Activated T-helper 1 cell treated with anti-CD3 and anti-CD28 coated beads, Interleukin-12 subunit alpha, Interleukin-12 subunit beta, Interleukin-2, Interleukin-4 antibody, amounts not matched to agents 30 ng/mL and 10 ng/mL and 1 ng/mL, durations not matched to agents 14 hours and 24 hours and 36 hours (primary cell): Measurements from ENCODE around the gene CYP27A1. TPM values are rescaled to one million over a fixed set of nuclear protein-coding genes. Genes with fewer than 3 reads are reported as not detected.

Experiments
- DNase-seq: peaks from one replicate; pipeline ENCODE4 v3.0.0; 2021; ENCODE audit warnings: low spot score
- H3K27ac Mint-ChIP-seq: one replicate; pipeline ENCODE4 v1.8.0; 2021; ENCODE audit warnings: mild to moderate bottlenecking, mixed read lengths
- H3K27me3 Mint-ChIP-seq: one replicate; pipeline ENCODE4 v1.8.0; 2022; ENCODE audit warnings: mild to moderate bottlenecking, moderate library complexity, mixed read lengths; ENCODE audit not compliant: insufficient read depth
- H3K36me3 Mint-ChIP-seq: one replicate; pipeline ENCODE4 v1.8.0; 2021; ENCODE audit warnings: low read depth, mixed read lengths
- H3K4me1 Mint-ChIP-seq: one replicate; pipeline ENCODE4 v1.8.0; 2021; ENCODE audit warnings: low read depth, mixed read lengths
- H3K4me3 Mint-ChIP-seq: one replicate; pipeline ENCODE4 v1.8.0; 2021; ENCODE audit warnings: mild to moderate bottlenecking, moderate library complexity, mixed read lengths
- H3K9me3 Mint-ChIP-seq: one replicate; pipeline ENCODE4 v1.8.0; 2021; ENCODE audit warnings: mixed read lengths
- intact Hi-C: fragments of 100-400 bp; cut with micrococcal nuclease; formaldehyde crosslinking; loops from one replicate; pipeline ENCODE4 v1.15.1; 2024
- total RNA-seq: library from RNA; stranded (reverse); gene quantifications from 2 replicates; pipeline ENCODE4 v1.2.3, GENCODE V29; 2022

The CYP27A1 gene
- total RNA-seq, 1 donor from 2014 or later, result 0.39 TPM

DNA sequence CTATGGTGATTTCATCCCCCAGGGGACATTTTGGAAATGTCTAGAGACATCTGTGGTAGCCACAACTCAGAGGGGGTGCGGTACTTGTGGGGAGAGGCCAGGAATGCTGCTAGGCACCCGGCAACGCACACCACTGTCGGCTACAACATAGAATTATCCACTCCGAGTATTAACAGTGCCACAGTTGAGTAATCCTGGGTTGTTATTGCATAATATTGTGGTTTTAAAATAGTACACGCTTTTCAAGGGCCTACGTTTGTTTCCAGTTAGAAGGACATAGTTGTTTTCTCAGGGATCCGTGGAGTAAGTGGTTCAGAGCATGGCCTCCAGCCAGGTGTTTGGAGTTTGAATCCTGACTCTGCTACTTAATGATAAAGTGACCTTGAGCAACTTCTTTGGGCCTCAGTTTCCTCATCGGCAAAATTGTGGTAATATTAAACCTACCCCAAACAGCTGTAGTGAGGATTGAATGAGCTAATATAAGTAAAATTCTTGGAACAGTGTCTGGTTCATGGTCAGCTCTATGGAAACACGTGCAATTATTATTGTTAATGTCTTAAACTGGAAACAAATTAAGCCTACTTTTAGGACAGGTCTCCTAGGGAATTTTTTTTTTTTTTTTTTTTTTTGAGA, 24.5 kb downstream of the CYP27A1 start:
- H3K9me3 Mint-ChIP-seq, result peaks cover 9% of the 10 kb centered on the region
- no peak for DNase-seq
- peaks cover 5% of the 10 kb centered on the region for H3K27me3 Mint-ChIP-seq
- no peak overlapping the region for H3K27ac Mint-ChIP-seq
- no peaks in the 10 kb centered on the region for H3K36me3 Mint-ChIP-seq
- intact Hi-C loops, result no loop called here
- H3K4me1 Mint-ChIP-seq, result no peaks in the 10 kb centered on the region
- H3K4me3 Mint-ChIP-seq, result no peak overlapping the region

DNA sequence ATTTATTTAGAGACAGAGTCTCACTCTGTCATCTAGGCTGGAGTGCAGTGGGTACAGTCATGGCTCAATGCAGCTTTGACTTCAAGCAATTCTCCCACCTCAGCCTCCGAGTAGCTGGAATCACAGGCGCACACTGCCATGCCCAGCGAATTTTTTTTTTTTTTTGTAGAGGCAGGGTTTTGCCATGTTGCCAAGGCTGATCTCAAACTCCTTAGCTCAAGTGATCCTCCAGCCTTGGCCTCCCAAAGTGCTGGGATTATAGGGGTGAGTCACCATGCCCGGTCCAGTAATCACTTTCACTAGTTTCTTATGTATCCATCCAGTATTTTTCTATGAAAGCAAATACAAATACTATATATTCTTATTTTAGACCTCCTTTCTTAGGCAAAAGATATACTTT, 25.7 kb downstream of the CYP27A1 start:
- Mint-ChIP-seq H3K4me1 (no peaks in the 10 kb centered on the region), H3K4me3 (no peak overlapping the region), H3K9me3 (peaks cover 9% of the 10 kb centered on the region), H3K36me3 (no peaks in the 10 kb centered on the region), H3K27ac (no peak overlapping the region), H3K27me3 (peaks cover 5% of the 10 kb centered on the region)
- DNase-seq, result no peak
- intact Hi-C loops, result no loop called here

DNA sequence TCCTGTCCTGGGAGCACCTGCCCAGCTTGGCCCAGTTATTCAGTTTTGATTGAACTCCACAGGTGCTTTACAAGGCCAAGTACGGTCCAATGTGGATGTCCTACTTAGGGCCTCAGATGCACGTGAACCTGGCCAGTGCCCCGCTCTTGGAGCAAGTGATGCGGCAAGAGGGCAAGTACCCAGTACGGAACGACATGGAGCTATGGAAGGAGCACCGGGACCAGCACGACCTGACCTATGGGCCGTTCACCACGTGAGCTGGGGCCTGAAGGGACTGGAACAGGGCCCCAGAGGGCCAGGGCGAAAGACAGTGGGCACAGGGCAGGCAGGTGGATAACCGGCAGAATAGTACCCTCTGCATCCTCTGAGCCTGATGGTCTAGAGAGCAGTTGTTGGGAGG, 27.6 kb downstream of the CYP27A1 start:
- H3K27me3 Mint-ChIP-seq, result peaks cover 5% of the 10 kb centered on the region
- intact Hi-C loops, result no loop called here

GRCh38 chr2:218810256-218810655, 28.3 kb downstream of the CYP27A1 start:
- Mint-ChIP-seq H3K27ac (no peak overlapping the region), H3K4me1 (no peaks in the 10 kb centered on the region), H3K36me3 (no peaks in the 10 kb centered on the region), H3K4me3 (no peak overlapping the region), H3K27me3 (no peaks in the 10 kb centered on the region), H3K9me3 (peaks cover under 1% of the 10 kb centered on the region)
- intact Hi-C loops, result no loop called here
- no peak for DNase-seq

More for the DNA sequence above, 27.6 kb downstream of the CYP27A1 start:
- no peak overlapping the region for H3K4me3 Mint-ChIP-seq
- no peaks in the 10 kb centered on the region for H3K4me1 Mint-ChIP-seq
- H3K36me3 Mint-ChIP-seq, result no peaks in the 10 kb centered on the region
- peaks cover 4% of the 10 kb centered on the region for H3K9me3 Mint-ChIP-seq
- no peak overlapping the region for H3K27ac Mint-ChIP-seq
- no peak for DNase-seq

DNA sequence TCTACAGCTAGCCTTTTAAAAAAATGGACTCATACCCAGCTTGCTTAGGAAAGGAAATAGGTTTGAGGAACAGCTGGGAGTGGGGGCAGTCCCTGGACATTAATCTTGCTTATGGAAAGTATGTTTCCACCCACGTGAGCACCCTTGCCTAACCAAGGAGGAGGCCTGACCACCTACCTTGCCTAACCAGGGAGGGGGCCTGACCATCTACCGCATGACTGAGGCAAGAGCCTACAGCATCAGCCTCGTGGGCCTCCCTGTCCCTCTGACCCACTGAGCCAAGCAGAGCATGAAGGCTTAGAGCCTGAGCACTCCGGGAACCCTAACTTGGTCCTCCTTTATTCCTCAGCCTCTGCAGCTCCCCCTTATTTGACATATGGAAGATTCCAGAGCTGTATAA, 29.4 kb downstream of the CYP27A1 start:
- intact Hi-C loops, result no loop called here
- H3K9me3 Mint-ChIP-seq, result no peaks in the 10 kb centered on the region
- no peak overlapping the region for H3K27ac Mint-ChIP-seq
- H3K4me1 Mint-ChIP-seq, result no peaks in the 10 kb centered on the region
- H3K4me3 Mint-ChIP-seq, result no peak overlapping the region
- no peak for DNase-seq
- H3K27me3 Mint-ChIP-seq, result no peaks in the 10 kb centered on the region
- H3K36me3 Mint-ChIP-seq, result no peaks in the 10 kb centered on the region

- H3K4me3 Mint-ChIP-seq, result no peak overlapping the region
- no peak for DNase-seq
- H3K36me3 Mint-ChIP-seq, result no peaks in the 10 kb centered on the region
- intact Hi-C loops, result no loop called here
- H3K27me3 Mint-ChIP-seq, result no peaks in the 10 kb centered on the region
- H3K9me3 Mint-ChIP-seq, result no peaks in the 10 kb centered on the region
- no peak overlapping the region for H3K27ac Mint-ChIP-seq
- no peaks in the 10 kb centered on the region for H3K4me1 Mint-ChIP-seq
Observed at GRCh38 chr2:218812096-218812815, 30.3 kb downstream of the CYP27A1 start.

GRCh38 chr2:218812861-218813260, 30.9 kb downstream of the CYP27A1 start:
- Mint-ChIP-seq H3K27me3 (peaks cover 6% of the 10 kb centered on the region), H3K4me3 (no peak overlapping the region), H3K9me3 (no peaks in the 10 kb centered on the region), H3K4me1 (no peaks in the 10 kb centered on the region), H3K36me3 (no peaks in the 10 kb centered on the region), H3K27ac (no peak overlapping the region)
- DNase-seq, result no peak
- intact Hi-C loops, result no loop called here

DNA sequence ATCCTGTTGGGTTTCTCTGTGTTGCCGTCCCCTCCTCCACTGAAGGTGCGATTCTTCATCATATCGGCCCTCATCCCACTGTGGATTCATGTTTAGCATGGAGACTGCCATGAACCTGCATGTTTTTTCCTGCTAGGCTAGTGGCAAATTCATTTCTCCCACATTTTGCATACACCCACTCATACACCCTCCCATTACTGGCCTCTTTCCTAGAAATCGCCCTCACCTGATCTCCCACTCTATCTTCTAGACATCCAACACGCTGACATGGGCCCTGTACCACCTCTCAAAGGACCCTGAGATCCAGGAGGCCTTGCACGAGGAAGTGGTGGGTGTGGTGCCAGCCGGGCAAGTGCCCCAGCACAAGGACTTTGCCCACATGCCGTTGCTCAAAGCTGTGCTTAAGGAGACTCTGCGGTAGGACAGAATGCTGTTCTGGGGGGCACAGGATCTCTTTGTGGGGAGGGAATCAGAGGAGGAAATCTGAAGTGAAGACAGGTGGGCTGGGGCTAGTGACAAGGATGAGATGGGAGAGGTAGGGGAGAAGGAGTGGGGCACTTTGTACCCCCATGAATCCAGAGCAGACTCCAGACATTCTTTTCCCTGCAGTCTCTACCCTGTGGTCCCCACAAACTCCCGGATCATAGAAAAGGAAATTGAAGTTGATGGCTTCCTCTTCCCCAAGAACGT, 32.0 kb downstream of the CYP27A1 start:
- intact Hi-C loops, result no loop called here
- no peaks in the 10 kb centered on the region for H3K36me3 Mint-ChIP-seq
- H3K9me3 Mint-ChIP-seq, result no peaks in the 10 kb centered on the region

DNA sequence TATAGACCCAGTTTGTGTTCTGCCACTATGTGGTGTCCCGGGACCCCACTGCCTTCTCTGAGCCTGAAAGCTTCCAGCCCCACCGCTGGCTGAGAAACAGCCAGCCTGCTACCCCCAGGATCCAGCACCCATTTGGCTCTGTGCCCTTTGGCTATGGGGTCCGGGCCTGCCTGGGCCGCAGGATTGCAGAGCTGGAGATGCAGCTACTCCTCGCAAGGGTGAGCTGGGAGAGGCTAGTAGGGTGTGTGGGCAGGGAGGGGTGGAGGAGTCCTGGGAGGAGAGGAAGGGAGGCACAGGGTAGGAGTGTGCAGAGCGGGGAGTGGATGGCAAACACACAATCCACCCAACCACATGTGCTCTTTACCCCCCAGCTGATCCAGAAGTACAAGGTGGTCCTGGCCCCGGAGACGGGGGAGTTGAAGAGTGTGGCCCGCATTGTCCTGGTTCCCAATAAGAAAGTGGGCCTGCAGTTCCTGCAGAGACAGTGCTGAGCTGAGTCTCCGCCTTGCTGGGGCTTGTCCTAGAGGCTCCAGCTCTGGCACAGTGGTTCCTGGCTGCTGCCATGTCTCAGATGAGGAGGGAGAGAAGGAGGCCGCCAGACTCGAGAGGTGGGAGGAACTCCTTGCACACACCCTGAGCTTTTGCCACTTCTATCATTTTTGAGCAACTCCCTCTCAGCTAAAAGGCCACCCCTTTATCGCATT, 32.7 kb downstream of the CYP27A1 start:
- DNase-seq, result no peak
- intact Hi-C loops, result no loop called here
- H3K4me3 Mint-ChIP-seq, result no peak overlapping the region
- H3K27ac Mint-ChIP-seq, result no peak overlapping the region
- no peaks in the 10 kb centered on the region for H3K36me3 Mint-ChIP-seq
- H3K9me3 Mint-ChIP-seq, result no peaks in the 10 kb centered on the region
- peaks cover 8% of the 10 kb centered on the region for H3K27me3 Mint-ChIP-seq
- no peaks in the 10 kb centered on the region for H3K4me1 Mint-ChIP-seq

More for the DNA sequence above, 32.0 kb downstream of the CYP27A1 start:
- DNase-seq, result no peak
- Mint-ChIP-seq H3K27ac (no peak overlapping the region), H3K27me3 (peaks cover 8% of the 10 kb centered on the region), H3K4me1 (no peaks in the 10 kb centered on the region), H3K4me3 (no peak overlapping the region)

DNA sequence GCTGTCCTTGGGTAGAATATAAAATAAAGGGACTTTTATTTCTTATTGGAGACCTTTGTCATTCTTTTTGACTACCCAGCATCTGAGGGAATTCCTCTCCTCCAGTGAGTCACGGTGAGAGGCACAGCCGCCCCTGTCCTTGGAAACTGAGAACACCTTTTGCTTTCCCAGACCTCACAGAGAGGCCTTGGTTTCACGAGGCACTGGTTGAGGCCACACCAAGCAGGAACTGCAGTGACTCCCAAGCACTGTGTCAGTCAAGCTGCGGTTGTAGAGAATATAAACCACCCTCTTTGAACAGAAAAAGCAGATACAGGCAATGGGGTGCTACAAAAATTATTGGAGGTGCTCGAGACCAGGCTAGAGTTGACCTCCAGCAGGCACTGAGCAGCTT, 33.3 kb downstream of the CYP27A1 start:
- Mint-ChIP-seq H3K4me3 (no peak overlapping the region), H3K27ac (no peak overlapping the region), H3K36me3 (no peaks in the 10 kb centered on the region), H3K4me1 (no peaks in the 10 kb centered on the region), H3K9me3 (no peaks in the 10 kb centered on the region), H3K27me3 (peaks cover 8% of the 10 kb centered on the region)
- no peak for DNase-seq
- intact Hi-C loops, result no loop called here

DNA sequence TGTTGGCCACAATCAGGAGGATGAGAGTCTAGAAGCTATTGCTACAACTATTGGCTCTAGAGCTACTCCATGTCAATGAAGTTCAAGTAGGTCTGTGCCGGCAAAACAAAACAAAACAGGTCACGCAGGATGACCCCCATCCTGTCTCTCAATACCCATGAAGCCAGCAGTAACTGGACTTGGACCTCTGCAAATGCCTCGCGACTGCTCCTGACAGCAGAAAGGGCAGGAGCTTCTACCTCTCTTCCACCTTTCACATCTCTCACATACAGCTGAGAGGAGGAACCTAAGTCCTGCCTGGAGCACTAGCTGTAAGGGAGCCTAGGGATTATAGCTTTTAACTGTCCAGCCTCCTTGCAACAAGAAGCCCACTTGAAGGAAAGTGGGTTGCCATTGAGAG, 33.7 kb downstream of the CYP27A1 start:
- DNase-seq, result no peak
- intact Hi-C loops, result no loop called here
- no peak overlapping the region for H3K4me3 Mint-ChIP-seq

DNA sequence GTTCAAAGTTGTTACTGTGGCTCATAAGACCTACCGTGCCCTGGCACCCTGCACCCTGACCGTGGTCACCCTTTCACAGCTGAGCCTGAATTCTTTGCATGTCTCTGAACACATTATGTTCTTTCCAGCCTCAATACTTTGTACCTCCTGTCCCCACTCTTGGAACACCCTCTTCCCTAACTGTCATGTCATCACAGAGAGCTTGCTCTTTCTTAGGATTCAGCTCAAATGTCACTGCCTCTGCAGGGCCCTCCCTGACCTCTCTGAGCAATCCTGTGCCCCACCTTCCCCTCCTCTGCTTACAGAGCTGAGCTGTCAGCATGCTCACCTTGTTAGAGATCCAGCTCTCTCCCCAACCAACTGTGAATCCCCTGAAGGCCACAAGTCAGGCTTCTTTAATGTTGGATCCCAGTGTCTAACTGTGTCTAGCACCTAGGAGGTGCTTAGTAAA, 34.6 kb downstream of the CYP27A1 start:
- Mint-ChIP-seq H3K27ac (no peak overlapping the region), H3K36me3 (no peaks in the 10 kb centered on the region), H3K4me3 (no peak overlapping the region), H3K4me1 (no peaks in the 10 kb centered on the region), H3K27me3 (peaks cover 9% of the 10 kb centered on the region), H3K9me3 (no peaks in the 10 kb centered on the region)
- DNase-seq, result no peak
- intact Hi-C loops, result no loop called here

More for the DNA sequence above, 33.7 kb downstream of the CYP27A1 start:
- Mint-ChIP-seq H3K36me3 (no peaks in the 10 kb centered on the region), H3K27ac (no peak overlapping the region), H3K4me1 (no peaks in the 10 kb centered on the region), H3K9me3 (no peaks in the 10 kb centered on the region), H3K27me3 (peaks cover 8% of the 10 kb centered on the region)

DNA sequence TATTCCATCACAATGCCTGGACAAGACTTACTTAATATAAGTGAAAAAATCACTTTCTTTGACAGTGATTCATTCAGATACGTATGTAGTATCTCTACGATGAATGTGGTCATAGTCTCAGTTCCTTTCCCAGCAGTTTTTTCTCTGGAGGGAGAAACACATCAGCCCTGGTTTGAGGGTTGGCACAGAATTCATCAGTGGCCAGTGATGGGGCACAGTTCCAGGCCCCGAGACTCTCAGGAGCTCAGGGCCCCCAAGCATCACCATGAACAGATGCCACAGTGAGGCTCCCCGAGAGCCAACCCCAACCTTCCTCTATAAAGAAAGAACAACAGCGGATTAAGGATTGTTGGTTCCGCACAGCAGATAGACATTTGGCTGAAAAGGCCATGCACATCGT, 37.1 kb downstream of the CYP27A1 start:
- H3K27me3 Mint-ChIP-seq, result peaks cover 9% of the 10 kb centered on the region
- intact Hi-C loops, result no loop called here
- no peak for DNase-seq
- H3K9me3 Mint-ChIP-seq, result no peaks in the 10 kb centered on the region
- no peak overlapping the region for H3K27ac Mint-ChIP-seq
- H3K4me3 Mint-ChIP-seq, result no peak overlapping the region
- no peaks in the 10 kb centered on the region for H3K4me1 Mint-ChIP-seq
- H3K36me3 Mint-ChIP-seq, result no peaks in the 10 kb centered on the region
